Activated CD4-positive, alpha-beta T cell treated with anti-CD3 and anti-CD28 coated beads, Interleukin-2, amount 50 U/mL, for 24 hours (primary cell): Measurements from ENCODE around the gene PCDHA10.
"Not testable (repeated sequence)": the region's sequence is repeated elsewhere in the genome, so short reads cannot be mapped to it uniquely, and the experiment has no call there.

Source experiments
- DNase-seq, 2 donors: peaks; one replicate each; pipeline ENCODE4 v3.0.0-alpha.2; 2020; ENCODE audit warnings: low read depth in 1 of 2, low spot score in 1 of 2

The PCDHA10 gene

GRCh38 chr5:140840978-140841962, 14.4 kb upstream of the PCDHA10 start, which contains the start of gene PCDHA8:
Gene PCDHA8, plus strand, starts transcription at chr5:140841187. Its CDS starts 135 bp downstream, at chr5:140841322.
- no peak for DNase-seq

GRCh38 chr5:140842798-140843733, 12.6 kb upstream of the PCDHA10 start:
- no peak for DNase-seq

- DNase-seq: not testable (repeated sequence)
These were observed 7.3 kb upstream of the PCDHA10 start, which contains the start of gene PCDHA9 for GRCh38 chr5:140848139-140849102. Gene PCDHA9, plus strand, starts transcription at chr5:140848382. Its CDS starts 114 bp downstream, at chr5:140848496.

- DNase-seq: not testable (repeated sequence)
These were observed 5.7 kb upstream of the PCDHA10 start for GRCh38 chr5:140849831-140850634.

- DNase-seq: no peak
These were observed 1.7 kb downstream of the PCDHA10 start for GRCh38 chr5:140857177-140857986.

GRCh38 chr5:140857987-140858240, 2.2 kb downstream of the PCDHA10 start:
- DNase-seq: no peak

- DNase-seq: no peak
These were observed 7.0 kb downstream of the PCDHA10 start for GRCh38 chr5:140862441-140863295.

GRCh38 chr5:140868721-140869554, 13.2 kb downstream of the PCDHA10 start, which contains the start of gene PCDHA11:
Gene PCDHA11, plus strand, starts transcription at chr5:140868957. Its CDS starts 147 bp downstream, at chr5:140869104.
- no peak for DNase-seq

- no peak for DNase-seq
These were observed 13.8 kb downstream of the PCDHA10 start for GRCh38 chr5:140869555-140869886.

- no peak for DNase-seq
These were observed 14.8 kb downstream of the PCDHA10 start for GRCh38 chr5:140870221-140871201.

- no peak for DNase-seq
These were observed 19.7 kb downstream of the PCDHA10 start, which contains the start of gene PCDHA12 for GRCh38 chr5:140875085-140876065. Gene PCDHA12, plus strand, starts transcription at chr5:140875308. Its CDS starts 165 bp downstream, at chr5:140875473.

GRCh38 chr5:140876541-140877261, 21.0 kb downstream of the PCDHA10 start:
- not testable (repeated sequence) for DNase-seq

- no peak for DNase-seq
These were observed 21.5 kb downstream of the PCDHA10 start for GRCh38 chr5:140877262-140877581.
